Measurements from ENCODE around the gene URI1.
"Not testable (repeated sequence)": the region's sequence is repeated elsewhere in the genome, so short reads cannot be mapped to it uniquely, and the experiment has no call there.

The URI1 gene

DNA sequence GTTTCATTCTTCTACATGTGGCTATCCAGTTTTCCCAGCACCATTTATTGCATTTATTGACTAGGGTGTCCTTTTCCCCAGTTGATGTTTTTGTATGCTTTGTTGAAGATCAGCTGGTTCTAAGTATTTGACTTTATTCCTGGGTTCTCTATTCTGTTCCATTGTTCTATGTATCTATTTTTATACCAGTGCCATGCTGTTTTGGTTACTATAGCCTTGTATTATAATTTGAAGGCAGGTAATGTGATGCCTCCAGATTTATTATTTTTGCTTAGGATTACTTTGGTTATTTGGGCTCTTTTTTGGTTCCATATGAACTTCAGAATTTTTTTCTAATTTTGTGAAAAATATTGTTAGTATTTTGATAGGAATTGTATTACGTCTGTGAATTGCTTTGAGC, 80.6 kb downstream of the URI1 start:
- DNase-seq (ENCODE audit: low read depth in 4 of 4, low spot score in 1 of 4), result no peak

DNA sequence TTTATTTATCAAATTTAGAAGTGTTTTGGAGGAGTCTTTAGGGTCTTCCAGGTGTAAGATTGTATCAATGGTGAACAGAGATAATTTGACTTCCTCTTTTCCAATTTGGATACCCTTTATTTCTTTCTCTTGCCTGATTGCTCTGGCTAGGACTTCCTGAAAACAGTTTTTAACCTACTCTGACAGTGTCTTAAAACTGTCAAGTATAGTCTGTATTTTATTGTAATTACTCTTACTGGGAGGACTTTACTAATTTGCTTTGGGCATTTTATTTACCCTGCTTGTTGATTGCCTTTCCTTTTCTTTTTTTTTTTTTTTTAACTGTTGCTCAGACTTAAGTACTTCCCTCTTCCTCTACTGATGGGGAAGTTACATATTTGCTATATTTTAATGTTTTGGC, 81.3 kb downstream of the URI1 start:
- no peak for DNase-seq (ENCODE audit: low read depth in 4 of 4, low spot score in 1 of 4)

DNA sequence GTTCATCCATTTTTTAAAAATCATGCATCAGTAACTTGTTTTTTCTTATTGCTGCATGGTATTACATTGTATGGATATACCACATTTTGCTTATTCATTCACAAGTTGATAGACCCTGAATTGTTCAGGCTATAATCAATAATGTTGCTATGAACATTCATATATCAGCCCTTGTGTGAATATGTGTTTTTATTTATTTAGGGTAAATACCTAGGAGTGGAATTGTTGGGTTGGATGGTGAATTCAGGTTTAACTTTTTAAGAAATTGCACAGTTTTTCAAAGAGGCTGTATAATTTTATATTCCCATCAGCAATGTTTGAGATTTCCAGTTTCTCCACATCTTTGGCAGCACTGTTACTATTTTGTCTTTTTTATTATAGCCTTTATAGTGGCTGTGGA, 82.1 kb downstream of the URI1 start:
- no peak for DNase-seq (ENCODE audit: low read depth in 4 of 4, low spot score in 1 of 4)

DNA sequence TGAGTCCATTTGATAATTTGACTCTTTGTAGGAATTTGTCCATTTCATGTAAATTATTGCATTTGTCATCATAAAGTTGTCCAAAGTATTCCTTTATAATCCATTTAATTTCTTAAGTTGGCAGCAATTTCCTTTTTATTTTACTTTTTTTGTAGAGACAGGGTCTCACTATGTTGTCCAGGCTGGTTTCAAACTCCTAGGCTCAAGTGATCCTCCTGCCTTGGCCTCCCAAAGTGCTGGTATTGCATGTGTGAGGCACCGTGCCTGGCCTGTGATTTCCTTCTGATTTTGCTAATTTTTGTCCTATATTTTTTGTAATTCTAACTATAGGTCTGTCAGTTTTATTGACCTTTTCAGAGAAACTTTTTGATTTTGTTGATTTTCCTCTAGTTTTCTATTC, 84.9 kb downstream of the URI1 start:
- DNase-seq (ENCODE audit: low read depth in 4 of 4, low spot score in 1 of 4), result no peak

DNA sequence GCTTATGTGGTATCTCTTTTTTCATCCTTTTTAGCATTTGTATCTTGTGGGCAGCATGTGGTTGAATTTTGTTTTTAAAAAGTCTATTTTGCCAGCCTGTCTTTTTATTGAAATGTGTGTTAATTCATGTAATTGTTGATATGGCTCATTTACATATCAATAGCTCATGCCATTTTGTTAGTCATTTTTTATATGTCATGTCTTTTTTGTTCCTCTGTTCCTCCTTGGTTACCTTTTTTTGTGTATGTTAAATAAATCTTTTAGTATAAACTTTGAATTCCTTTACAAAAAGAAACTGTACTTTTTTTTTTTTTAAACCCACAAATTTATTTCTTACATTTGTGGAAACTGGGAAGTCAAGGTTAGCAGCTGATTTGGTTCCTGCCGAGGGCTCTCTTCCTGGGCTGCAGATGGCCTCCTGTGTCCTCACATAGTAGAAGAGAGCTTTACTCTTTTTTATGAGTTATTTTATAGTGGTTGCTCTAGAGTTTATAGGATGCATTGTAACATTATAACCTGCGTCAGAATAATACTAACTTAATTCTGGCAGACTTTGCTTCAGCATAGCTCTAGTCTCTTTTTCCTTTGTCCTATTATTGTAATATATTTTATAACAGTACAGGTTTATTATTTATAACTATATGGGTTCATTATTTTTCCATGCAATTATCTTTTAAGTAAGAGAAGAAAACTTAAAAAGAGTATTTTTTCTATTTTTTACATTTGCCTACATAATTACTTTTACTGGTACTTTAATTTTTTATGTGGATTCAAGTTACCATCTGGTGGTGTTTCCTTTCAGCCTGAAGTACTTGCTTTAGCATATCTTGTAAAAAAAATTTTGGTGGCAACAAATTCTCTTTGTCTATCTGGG, 86.3 kb downstream of the URI1 start:
- DNase-seq (ENCODE audit: low read depth in 4 of 4, low spot score in 1 of 4), result no peak

DNA sequence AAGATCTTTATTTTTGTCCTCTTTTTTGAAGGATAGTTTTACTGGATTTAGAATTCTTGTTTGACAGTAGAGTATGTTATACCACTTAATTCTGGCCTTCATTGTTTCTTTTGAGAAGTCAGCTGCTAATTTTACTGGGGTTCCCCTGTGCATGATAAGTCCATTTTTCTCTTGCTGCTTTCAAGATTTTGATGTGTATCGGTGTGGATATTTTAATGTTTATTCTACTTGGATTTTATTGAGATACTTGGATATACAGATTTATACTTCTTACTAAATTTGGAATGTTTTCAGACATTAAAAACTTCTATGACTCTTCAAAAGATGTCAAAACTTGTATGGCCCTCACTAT, 86.9 kb downstream of the URI1 start:
- DNase-seq (ENCODE audit: low read depth in 4 of 4, low spot score in 1 of 4), result no peak

DNA sequence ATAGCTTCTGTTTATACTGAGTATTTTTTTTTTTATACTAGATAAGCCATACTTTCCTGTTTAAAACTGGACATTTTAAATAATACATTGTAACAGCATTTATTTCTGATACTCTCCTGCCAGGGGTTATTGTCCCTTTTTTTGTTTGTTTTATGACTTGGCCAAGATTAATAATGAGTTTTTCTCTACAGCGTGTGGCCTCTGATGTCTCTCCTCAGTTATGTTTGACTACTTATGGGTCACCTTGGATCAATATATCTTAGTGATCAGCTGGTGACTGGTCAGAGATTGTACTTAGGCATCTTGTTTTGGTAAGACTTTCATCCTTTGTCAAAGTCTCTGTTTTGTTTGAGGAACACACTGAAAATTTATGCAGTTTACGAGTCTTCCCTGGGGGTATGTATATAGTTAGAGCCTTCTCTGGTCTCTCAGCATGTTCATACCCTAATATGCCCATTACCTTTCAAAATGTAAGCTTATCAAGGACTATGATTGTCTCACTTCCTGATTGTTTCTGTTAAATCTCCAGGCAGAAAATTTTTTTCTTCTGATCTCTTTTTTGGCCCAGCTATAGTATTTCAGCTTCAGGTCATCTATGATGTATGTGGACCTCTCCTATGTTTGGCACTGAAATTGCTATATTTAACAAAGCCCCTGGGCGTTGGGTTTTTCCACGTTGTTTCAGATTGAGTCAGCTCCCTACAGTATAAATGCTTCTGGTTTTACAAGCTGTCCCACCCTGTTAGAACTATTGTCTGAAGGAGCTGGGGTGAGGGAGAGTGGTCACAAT, 87.9 kb downstream of the URI1 start:
- DNase-seq (ENCODE audit: low read depth in 4 of 4, low spot score in 1 of 4), result no peak

DNA sequence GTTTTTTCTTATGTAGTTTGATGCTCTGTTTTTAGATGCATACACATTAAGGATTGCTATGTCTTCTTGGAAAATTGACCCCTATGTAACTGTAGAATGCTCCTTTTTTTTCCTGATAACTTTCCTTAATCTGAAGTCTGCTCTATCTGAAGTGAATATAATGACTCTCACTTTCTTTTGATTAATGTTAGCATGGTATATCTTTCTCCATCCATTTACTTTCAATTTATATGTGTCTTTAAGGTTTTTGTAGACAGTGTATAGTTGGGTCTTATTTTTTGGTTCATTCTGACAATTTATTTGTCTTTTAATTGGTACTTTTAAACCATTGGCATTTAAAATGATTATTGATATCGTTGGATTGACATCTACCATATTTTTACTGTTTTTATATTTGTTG, 92.3 kb downstream of the URI1 start:
- DNase-seq (ENCODE audit: low read depth in 4 of 4, low spot score in 1 of 4), result no peak

DNA sequence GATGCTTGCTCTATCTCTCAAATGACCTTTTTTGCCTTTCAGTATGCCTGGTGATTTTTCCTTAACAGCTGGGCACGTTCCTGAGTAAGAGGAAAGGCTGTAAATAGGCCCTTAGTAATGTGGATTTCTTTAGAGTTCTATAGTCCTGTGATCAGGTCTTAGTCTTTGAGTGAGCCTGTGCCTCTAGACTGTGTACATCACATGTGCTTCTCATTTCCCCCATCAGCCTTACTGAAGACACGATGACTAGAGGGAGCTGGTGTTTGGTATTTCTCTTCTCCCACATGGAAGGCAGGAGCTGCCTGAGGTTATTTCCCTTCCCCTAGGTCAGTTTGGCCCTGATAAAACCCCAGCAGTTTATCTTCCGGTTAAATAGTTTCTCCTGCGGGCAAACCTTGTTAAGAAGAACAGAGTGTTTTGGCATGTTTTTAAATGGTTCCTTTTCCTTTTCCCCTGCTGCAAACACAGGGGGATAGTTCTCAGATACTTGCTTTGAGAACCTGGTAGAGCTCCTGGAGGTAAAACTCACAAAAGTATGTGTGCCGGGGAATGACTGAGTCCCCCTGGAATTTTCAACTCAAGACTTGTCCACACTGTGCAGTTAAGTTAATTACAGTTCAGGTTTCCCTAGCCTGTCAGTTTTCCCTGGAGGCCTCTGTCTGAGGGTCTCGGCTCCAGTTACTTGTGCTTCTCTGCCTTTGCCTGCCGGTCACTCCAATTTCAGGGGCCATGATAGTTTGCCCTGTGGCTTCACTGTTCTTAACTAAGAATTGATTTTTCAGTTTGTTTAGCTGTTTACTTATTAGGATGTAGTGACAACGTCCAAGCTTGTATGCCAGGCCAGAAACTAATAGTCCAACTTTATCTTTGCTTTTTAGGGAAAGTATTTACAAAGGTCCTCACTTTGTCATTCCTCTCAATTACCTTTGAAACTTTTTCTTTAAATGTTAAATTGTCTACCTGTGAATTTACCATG, 94.4 kb downstream of the URI1 start:
- no peak for DNase-seq (ENCODE audit: low read depth in 4 of 4, low spot score in 1 of 4)

DNA sequence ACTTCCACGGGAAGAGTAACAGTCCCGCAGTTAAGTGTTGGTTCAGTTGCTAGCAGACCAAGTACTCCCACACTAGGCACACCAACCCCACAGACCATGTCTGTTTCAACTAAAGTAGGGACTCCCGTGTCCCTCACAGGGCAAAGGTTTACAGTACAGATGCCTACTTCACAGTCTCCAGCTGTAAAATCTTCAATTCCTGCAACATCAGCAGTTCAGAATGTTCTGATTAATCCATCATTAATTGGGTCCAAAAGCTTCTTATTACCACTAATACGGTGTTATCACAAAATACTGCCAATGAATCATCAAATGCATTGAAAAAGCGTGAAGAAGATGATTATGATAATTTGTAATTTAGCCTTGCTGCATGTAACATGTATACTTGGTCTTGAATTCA, 95.8 kb downstream of the URI1 start:
- no peak for DNase-seq (ENCODE audit: low read depth in 4 of 4, low spot score in 1 of 4)

DNA sequence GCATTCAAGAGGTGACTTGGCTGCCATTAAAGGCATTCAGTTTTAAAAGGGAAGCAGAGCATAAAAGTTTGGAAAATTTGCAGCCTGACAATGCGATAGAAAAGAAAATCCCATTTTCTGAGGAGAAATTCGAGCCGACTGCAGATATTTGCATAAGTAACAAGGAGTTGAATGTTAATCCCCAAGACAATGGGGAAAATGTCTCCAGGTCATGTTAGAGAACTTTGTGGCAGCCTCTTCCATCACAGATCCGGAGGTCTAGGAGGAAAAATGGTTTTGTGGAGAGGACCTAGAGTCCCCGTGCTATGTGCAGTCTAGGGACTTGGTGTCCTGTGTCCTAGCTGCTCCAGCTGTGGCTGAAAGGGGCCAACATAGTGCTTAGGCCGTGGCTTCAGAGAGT, 99.9 kb downstream of the URI1 start:
- DNase-seq (ENCODE audit: low read depth in 4 of 4, low spot score in 1 of 4), result not testable (repeated sequence)

DNA sequence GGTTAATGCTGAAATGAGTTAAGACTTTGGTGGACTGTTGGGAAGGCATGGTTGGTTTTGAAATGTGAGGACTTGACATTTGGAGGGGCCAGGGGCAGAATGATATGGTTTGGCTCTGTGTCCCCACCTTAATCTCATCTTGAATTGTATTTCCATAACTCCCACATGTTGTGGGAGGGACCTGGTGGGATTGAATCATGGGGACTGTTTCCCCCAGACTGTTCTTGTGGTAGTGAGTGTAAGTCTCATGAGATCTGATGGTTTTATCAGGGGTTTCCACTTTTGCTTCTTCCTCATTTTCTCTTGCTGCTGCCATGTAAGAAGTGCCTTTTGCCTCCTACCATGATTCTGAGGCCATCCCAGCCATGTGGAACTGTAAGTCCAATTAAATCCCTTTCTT, 101.0 kb downstream of the URI1 start:
- DNase-seq (ENCODE audit: low read depth in 4 of 4, low spot score in 1 of 4), result not testable (repeated sequence)

DNA sequence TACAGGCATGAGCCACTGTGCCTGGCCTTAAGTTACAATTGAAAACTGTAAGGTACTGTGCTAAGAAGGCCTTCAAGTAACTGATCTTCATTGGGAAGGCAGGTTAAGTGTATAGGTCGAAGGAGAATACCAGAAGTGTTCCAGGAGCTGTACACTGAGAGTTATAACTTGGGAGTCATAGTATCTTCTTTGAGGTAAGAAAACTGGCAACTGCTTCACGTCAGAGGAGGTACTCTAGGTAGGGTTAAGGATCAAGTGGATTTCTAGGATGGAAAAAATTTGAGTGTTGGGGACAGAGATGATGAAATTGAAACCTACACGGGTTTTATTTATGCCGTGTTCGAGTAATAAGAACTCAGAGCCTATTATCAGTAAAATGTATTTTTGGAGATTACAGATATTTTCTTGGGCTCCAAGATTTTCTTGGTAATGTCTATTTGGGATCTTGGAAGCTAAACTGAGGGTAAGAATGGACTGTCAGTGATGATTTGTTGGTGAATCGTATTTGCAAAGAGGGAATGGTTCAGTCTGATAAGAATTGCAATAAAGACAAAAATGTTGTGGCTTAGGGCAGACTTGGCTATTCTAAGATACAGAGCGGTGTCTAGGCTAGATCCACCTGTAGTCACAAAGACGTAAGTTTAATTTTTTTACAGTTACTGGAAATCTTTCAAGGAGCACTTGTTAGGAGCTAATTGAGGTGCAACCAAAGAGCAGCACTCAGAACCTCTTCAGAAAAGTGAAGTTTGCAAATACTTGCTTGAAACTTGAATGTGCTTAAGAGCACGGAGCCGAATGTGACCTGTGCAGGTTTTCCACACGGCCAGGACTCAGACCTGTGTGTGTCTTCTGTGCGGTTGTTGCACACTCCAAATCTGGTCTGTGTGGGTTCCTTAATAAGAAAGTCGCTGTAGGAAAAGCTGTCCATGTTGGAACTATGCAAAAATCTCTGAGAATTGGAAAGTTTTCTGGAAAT, 102.5 kb downstream of the URI1 start:
- no peak for DNase-seq (ENCODE audit: low read depth in 4 of 4, low spot score in 1 of 4)

DNA sequence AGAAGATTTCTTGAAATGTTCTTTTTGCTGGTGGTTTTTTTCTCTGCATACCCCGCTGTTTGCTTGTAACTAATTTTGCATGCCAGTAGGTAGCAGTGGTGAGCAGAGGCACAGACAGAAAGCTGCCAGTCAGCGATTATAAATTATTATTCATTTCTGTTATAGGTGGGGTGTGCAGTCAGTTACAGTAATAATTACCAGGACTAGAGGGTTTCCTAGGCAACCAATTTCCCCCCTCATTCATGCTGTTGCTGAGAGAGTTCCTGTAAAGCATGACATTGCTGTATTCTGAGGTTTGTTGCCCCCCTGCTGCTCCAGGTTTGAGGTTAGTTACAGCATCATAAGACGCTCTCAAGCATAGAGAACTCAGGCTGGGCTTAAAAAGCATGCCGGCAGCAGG, 104.5 kb downstream of the URI1 start:
- no peak for DNase-seq (ENCODE audit: low read depth in 4 of 4, low spot score in 1 of 4)

DNA sequence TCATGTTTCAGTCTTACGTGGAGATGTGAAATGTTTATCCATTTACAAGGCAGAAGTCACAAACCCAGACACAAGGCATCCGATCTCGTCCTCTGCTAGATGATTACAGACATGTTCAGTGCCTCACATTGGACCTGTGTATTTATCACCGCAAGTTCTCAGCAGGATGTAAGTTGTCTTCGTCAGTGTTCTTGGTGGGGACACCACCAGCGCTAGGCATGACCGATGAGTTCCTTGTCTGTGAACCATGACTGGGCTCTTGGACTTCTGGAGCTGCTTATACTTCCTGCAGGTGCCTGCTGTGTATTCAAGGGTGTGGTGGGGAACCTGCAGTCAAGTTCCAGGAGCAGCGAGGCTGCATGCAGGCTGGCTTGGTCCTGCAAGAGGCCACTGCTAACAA, 105.4 kb downstream of the URI1 start:
- no peak for DNase-seq (ENCODE audit: low read depth in 4 of 4, low spot score in 1 of 4)

DNA sequence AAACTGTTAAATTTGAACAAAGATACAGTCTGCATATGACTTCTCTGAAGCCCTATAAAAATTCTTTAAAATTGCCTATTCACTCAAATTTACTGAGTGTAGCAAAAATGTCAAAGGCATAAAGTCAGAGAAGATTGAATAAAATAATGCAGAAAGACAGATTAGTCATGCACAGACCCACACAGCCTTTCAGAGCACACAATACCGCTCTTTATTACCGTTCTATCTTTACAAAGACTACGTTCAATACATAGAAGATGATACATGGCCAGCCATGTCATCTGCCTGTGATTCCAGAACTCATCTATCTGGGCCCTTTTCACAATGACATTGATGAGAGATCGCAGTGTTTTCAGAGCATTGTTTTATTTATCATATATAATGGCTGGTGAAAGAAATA, 107.2 kb downstream of the URI1 start:
- no peak for DNase-seq (ENCODE audit: low read depth in 4 of 4, low spot score in 1 of 4)

DNA sequence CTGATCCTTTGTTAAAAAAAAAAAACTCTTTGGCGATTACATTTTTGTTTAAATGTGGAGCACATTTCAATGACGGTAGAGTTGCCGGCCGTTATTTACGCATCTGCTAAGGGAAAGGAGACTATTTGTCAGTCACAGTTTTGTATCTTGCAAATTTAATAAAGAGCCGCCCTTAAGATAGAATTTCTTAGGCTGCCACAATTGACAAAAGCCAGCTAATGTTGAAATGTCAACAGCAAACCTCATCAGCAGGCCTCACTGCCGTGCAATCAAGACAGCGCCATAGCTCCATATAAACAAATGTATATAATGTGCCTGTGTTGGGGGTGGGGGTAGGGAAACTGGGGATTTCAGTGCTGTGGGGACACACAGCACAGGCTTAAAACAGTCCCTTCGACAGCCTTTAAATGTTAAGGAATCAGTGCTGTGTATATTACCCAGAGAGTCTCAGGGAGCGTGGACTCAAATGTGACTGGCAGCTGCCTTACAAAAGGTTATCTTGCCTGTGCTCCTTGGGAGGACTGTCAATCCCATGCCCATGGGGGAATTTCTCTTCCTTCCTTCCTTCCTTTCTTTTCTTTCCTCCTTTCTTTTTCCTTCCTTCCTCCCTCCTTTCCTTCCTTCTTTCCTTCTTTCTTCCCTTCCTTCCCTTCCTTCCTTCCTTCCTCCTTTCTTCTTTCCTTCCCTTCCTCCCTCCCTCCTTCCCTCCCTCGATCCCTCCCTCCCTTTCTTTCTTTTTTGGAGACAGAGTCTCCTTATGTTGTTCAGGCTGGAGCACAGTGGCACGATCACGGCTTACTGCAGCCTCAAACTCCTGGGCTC, 108.0 kb downstream of the URI1 start:
- no peak for DNase-seq (ENCODE audit: low read depth in 4 of 4, low spot score in 1 of 4)

DNA sequence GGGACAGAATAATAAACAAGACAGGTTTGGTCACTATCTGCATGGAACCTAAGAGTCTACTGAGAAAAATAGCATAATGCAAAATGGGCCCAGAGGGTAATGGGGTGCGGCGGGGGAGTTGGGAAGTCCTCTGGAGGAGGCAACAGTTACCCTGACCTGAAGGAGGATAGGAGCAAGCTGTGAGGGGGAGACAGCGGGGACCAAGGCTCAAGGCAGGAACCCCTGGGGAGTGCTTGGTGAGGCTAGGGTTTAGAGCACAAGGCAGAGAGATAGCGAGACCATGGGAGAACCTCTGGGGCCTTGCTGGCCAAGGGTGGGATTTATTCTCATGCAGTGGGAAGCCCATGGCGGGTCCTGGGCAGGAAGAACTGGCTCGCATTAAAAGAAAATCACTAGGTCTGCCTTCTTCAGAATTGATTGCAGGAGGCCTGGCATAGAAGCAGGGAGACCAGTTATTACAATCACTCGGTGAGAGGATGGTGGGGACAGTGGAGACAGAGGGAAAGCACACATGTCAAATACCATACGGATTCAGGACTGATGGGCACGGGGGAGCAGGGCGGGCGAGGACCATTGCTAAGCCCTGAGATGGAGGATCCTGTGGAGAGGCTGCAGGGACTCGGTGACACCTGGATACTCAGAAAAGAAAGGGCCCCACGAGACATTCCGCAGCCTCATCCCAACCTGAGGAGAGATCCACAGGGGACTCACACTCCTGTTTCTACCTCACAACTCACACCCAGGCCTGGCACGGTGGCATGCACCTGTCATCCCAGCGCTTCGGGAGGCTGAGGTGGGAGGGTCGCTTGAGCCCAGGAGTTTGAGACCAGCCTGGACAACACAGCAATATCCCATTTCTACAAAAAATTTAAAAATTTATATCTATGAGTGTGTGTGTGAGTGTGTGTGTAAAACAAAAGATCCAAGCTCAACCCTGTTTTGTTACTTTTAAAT, 110.4 kb downstream of the URI1 start:
- DNase-seq (ENCODE audit: low read depth in 4 of 4, low spot score in 1 of 4), result no peak

All from stimulated activated CD4-positive, alpha-beta T cell treated with anti-CD3 and anti-CD28 coated beads, Interleukin-1b, Interleukin-23, amount 100 ng/mL, for 24 hours (primary cell).